Caco-2 (cell line): Measurements from ENCODE around the gene IL22RA1. TPM values are rescaled to one million over a fixed set of nuclear protein-coding genes. Genes with fewer than 3 reads are reported as not detected.

ENCODE experiments used
- BruUV-seq: library from RNA; stranded (reverse); fragments of 400-500 nt; replicated peaks from 2 replicates; lab custom pipeline; 2021; lab: Mats Ljungman, UMichigan
- CTCF ChIA-PET: fragments of 300-600 bp; sonication (Branson Sonifier 250); formaldehyde crosslinking; loops from one replicate; lab custom pipeline; 2022; ENCODE audit warnings: antibody characterized with exemption; lab: Charles Lee
- POLR2A ChIA-PET: fragments of 300-600 bp; sonication (Branson Sonifier 250); formaldehyde crosslinking; loops from one replicate; lab custom pipeline; 2022; ENCODE audit warnings: antibody characterized with exemption; lab: Charles Lee
- DNase-seq, 2 experiments: peaks; one replicate each; pipeline versions ENCODE4 v3.0.0 to v3.0.0-alpha.2; 2020 to 2022
- H3K27me3 ChIP-seq: replicated peaks from 2 replicates; pipeline ENCODE4 v1.6.0; 2011; ENCODE audit warnings: low read length; ENCODE audit not compliant: control insufficient read depth, insufficient read depth
- H3K36me3 ChIP-seq: 2 replicates; pipeline ENCODE4 v1.5.1; 2011; ENCODE audit warnings: low read length; ENCODE audit not compliant: control insufficient read depth, insufficient read depth
- H3K4me1 ChIP-seq: fragments of 250-450 bp; sonication (Bioruptor Pico); 2 replicates; pipeline ENCODE4 v1.5.1; 2020; ENCODE audit warnings: mild to moderate bottlenecking
- H3K4me3 ChIP-seq: 2 replicates; pipeline ENCODE4 v1.5.1; 2011; ENCODE audit warnings: low read depth, mild to moderate bottlenecking, control low read depth, low read length
- H3K9me3 ChIP-seq: fragments of 250-450 bp; sonication (Bioruptor Pico); 2 replicates; pipeline ENCODE4 v1.5.1; 2020; ENCODE audit warnings: mild to moderate bottlenecking, moderate library complexity
- H3K27ac Mint-ChIP-seq: one replicate; pipeline ENCODE4 v1.8.0; 2022; ENCODE audit warnings: mixed read lengths; ENCODE audit not compliant: unreplicated experiment
- H3K27me3 Mint-ChIP-seq: one replicate; pipeline ENCODE4 v1.8.0; 2022; ENCODE audit warnings: mixed read lengths; ENCODE audit not compliant: insufficient read depth, unreplicated experiment
- H3K36me3 Mint-ChIP-seq: one replicate; pipeline ENCODE4 v1.8.0; 2022; ENCODE audit warnings: mild to moderate bottlenecking, mixed read lengths; ENCODE audit not compliant: insufficient read depth, unreplicated experiment
- H3K4me1 Mint-ChIP-seq: one replicate; pipeline ENCODE4 v1.8.0; 2022; ENCODE audit warnings: low read depth, mixed read lengths; ENCODE audit not compliant: unreplicated experiment
- H3K4me3 Mint-ChIP-seq: one replicate; pipeline ENCODE4 v1.8.0; 2022; ENCODE audit warnings: mild to moderate bottlenecking, moderate library complexity, mixed read lengths; ENCODE audit not compliant: unreplicated experiment
- H3K9me3 Mint-ChIP-seq: one replicate; pipeline ENCODE4 v1.8.0; 2022; ENCODE audit warnings: mixed read lengths; ENCODE audit not compliant: unreplicated experiment
- intact Hi-C: fragments of 100-400 bp; cut with micrococcal nuclease; formaldehyde crosslinking; loops from one replicate; pipeline ENCODE4 v1.10.0; 2022; ENCODE audit not compliant: unreplicated experiment
- total RNA-seq: library from RNA; stranded (reverse); gene quantifications from 2 replicates; pipeline ENCODE4 v1.2.3, GENCODE V29; 2022
- TF ChIP-seq, protein P1 (sequence below), 2 experiments: fragments of 200-600 bp in 1 of 2; IDR thresholded peaks; 1 replicate in 1 of 2; 2 replicates in 1 of 2; pipeline versions ENCODE4 v1.5.1 to v1.8.0; 2011 to 2022; ENCODE audit warnings: antibody characterized with exemption in 1 of 2, control low read depth in 1 of 2, inconsistent platforms in 1 of 2, low read depth in 1 of 2, low read length in 1 of 2, mild to moderate bottlenecking in 1 of 2, moderate library complexity in 1 of 2; ENCODE audit not compliant: insufficient read depth in 1 of 2, severe bottlenecking in 1 of 2, unreplicated experiment in 1 of 2

IL22RA1 gene
- total RNA-seq, 1 experiment from 2014 or later: 2.5 TPM

DNA sequence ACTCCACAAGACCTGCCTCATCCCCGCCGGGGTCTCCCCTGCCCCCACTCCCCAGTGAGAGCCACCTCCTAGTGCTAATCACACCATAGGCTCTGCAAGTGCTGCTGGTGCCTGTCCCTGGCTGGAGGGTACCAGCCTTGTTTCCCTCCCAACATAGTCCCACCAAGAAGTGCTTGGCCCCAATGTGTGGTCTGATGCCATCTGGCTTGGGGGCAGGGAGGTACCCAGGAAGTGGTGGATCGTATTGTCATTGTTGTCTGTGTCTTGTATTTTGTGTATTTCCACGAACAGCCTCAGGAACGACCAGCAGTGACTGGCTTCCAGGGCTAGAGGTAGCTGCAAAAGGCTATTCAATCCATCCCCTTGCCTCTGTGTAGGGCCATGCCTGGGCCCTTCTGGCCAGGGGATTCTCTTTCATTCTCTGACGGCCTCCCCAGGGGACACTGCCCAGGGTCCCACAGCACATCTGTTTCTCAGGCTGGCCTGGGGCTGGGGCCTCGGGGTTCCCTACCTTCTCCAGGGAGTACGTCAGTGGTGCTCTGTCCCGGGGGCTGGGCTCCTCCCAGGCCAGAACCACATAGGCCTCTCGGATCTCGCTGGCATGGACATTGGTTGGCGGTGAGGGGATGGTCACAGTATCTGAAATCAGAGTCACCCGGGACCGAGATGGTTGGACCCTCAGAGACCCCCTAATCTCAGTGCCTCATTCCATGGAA lies 53.8 kb downstream of the IL22RA1 start:
- Mint-ChIP-seq H3K27ac (no peak overlapping the region), H3K4me3 (no peak overlapping the region), H3K27me3 (no peaks in the 10 kb centered on the region), H3K9me3 (no peaks in the 10 kb centered on the region), H3K4me1 (no peaks in the 10 kb centered on the region), H3K36me3 (no peaks in the 10 kb centered on the region)
- CTCF ChIA-PET: no interaction called here
- no peak overlapping the region for H3K4me3 ChIP-seq
- H3K4me1 ChIP-seq: no peaks in the 10 kb centered on the region
- intact Hi-C loops: no loop called here
- BruUV-seq: no TSS peak
- H3K36me3 ChIP-seq: no peaks in the 10 kb centered on the region
- no peaks in the 10 kb centered on the region for H3K9me3 ChIP-seq
- TF ChIP-seq, protein P1, sequence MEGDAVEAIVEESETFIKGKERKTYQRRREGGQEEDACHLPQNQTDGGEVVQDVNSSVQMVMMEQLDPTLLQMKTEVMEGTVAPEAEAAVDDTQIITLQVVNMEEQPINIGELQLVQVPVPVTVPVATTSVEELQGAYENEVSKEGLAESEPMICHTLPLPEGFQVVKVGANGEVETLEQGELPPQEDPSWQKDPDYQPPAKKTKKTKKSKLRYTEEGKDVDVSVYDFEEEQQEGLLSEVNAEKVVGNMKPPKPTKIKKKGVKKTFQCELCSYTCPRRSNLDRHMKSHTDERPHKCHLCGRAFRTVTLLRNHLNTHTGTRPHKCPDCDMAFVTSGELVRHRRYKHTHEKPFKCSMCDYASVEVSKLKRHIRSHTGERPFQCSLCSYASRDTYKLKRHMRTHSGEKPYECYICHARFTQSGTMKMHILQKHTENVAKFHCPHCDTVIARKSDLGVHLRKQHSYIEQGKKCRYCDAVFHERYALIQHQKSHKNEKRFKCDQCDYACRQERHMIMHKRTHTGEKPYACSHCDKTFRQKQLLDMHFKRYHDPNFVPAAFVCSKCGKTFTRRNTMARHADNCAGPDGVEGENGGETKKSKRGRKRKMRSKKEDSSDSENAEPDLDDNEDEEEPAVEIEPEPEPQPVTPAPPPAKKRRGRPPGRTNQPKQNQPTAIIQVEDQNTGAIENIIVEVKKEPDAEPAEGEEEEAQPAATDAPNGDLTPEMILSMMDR (IDR thresholded peaks at IDR 0.05; ENCODE audit: insufficient read depth in 1 of 2, low read depth in 1 of 2, low read length in 1 of 2, severe bottlenecking in 1 of 2, unreplicated experiment in 1 of 2): no peak
- POLR2A ChIA-PET: no interaction called here
- no peaks in the 10 kb centered on the region for H3K27me3 ChIP-seq
- no peak for DNase-seq

DNA sequence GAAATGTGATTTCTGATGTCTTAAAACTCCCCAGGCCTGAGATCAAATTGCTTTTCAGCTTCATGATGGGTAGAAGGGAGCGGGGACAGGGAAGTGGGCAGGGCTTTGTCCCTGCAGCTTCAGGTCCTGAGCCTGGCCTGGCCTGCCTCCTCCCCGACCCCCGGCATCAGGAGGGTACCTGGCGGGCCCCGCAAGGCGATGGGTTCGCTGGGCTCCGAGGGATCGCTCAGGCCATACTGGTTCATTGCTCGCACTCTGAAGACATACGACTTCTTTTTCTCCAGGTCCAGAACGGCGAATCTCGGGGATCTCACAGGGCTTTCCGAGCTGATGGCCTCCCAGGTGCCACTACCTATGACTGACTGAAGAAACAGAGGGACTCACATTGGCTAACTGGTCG lies 56.5 kb downstream of the IL22RA1 start:
- POLR2A ChIA-PET: no interaction called here
- H3K4me1 Mint-ChIP-seq: no peaks in the 10 kb centered on the region
- no peak overlapping the region for H3K4me3 ChIP-seq
- H3K27me3 Mint-ChIP-seq: no peaks in the 10 kb centered on the region
- no peak for DNase-seq
- no peaks in the 10 kb centered on the region for H3K4me1 ChIP-seq
- no peak overlapping the region for H3K27ac Mint-ChIP-seq
- no peaks in the 10 kb centered on the region for H3K36me3 Mint-ChIP-seq
- TF ChIP-seq, protein P1 (IDR thresholded peaks at IDR 0.05; ENCODE audit: insufficient read depth in 1 of 2, low read depth in 1 of 2, low read length in 1 of 2, severe bottlenecking in 1 of 2, unreplicated experiment in 1 of 2): no peak
- H3K4me3 Mint-ChIP-seq: no peak overlapping the region
- H3K27me3 ChIP-seq: no peaks in the 10 kb centered on the region
- H3K9me3 ChIP-seq: no peaks in the 10 kb centered on the region
- H3K36me3 ChIP-seq: no peaks in the 10 kb centered on the region
- no peaks in the 10 kb centered on the region for H3K9me3 Mint-ChIP-seq
- CTCF ChIA-PET: no interaction called here
- intact Hi-C loops: no loop called here
- BruUV-seq: no TSS peak

DNA sequence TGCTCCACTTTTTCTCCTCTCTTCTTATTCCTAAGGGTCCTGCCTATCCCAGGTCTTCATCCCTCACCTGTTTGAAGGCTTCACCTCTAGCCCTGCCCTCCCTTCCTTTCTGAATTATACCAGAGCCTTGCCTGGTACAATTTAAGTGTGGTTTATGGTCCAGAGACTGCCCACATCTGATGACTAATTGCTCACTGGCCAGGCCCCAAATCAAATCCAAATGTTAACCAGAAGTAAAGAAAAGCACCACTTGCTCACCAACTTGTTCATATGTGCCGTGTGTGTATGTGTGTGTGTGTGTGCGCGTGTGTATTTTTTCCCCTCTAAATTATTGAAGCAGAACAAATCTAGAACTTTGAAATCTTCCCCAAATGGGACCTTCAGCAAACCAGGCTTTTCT lies 57.4 kb downstream of the IL22RA1 start:
- H3K4me1 ChIP-seq: no peaks in the 10 kb centered on the region
- Mint-ChIP-seq H3K36me3 (no peaks in the 10 kb centered on the region), H3K27me3 (no peaks in the 10 kb centered on the region), H3K27ac (no peak overlapping the region), H3K4me3 (no peak overlapping the region), H3K4me1 (no peaks in the 10 kb centered on the region), H3K9me3 (no peaks in the 10 kb centered on the region)
- DNase-seq: no peak
- intact Hi-C loops: no loop called here
- no peaks in the 10 kb centered on the region for H3K27me3 ChIP-seq
- no TSS peak for BruUV-seq
- TF ChIP-seq, protein P1 (IDR thresholded peaks at IDR 0.05; ENCODE audit: insufficient read depth in 1 of 2, low read depth in 1 of 2, low read length in 1 of 2, severe bottlenecking in 1 of 2, unreplicated experiment in 1 of 2): no peak
- ChIA-PET CTCF (no interaction called here), POLR2A (no interaction called here)
- H3K9me3 ChIP-seq: no peaks in the 10 kb centered on the region
- H3K36me3 ChIP-seq: no peaks in the 10 kb centered on the region
- no peak overlapping the region for H3K4me3 ChIP-seq
